HAP-1 (cell line): ENCODE results near the gene LUC7L.
A peak's percentile ranks its signal among the peaks of the same experiment; 100 is the strongest.

ENCODE experiments used
- DNase-seq, 2 experiments: peaks; one replicate each; pipeline ENCODE4 v3.0.0-alpha.2; 2016 to 2020; ENCODE audit warnings: low spot score in 2 of 2
- H3K27me3 ChIP-seq: fragments of 250-450 bp; sonication (Bioruptor Pico); 2 replicates; pipeline ENCODE4 v1.5.1; 2020; ENCODE audit warnings: low read depth, mild to moderate bottlenecking, moderate library complexity
- H3K36me3 ChIP-seq: fragments of 250-450 bp; sonication (Bioruptor Pico); replicated peaks from 2 replicates; pipeline ENCODE4 v1.5.1; 2020; ENCODE audit warnings: mild to moderate bottlenecking
- H3K4me1 ChIP-seq: fragments of 250-450 bp; sonication (Bioruptor Pico); 2 replicates; pipeline ENCODE4 v1.5.1; 2020; ENCODE audit warnings: mild to moderate bottlenecking
- H3K4me3 ChIP-seq: fragments of 250-450 bp; sonication (Bioruptor Pico); 2 replicates; pipeline ENCODE4 v1.5.1; 2020; ENCODE audit warnings: mild to moderate bottlenecking, moderate library complexity
- H3K9me3 ChIP-seq: fragments of 250-450 bp; sonication (Bioruptor Pico); 2 replicates; pipeline ENCODE4 v1.5.1; 2020; ENCODE audit warnings: mild to moderate bottlenecking, moderate library complexity
- in situ Hi-C: fragments of 300-500 bp; cut with MboI; formaldehyde crosslinking; loops from 3 replicates; pipeline ENCODE4 v1.14.3; 2020; ENCODE audit warnings: low sequenced_read_pairs, inconsistent platforms, mixed read lengths

LUC7L gene

GRCh38 chr16:188674-189073 is 40.6 kb downstream of the LUC7L start:
- in situ Hi-C loops: no loop called here
- Histone ChIP-seq H3K4me3 (no peak overlapping the region), H3K9me3 (no peaks in the 10 kb centered on the region), H3K36me3 (peaks cover 65% of the 10 kb centered on the region), H3K4me1 (no peaks in the 10 kb centered on the region), H3K27me3 (no peaks in the 10 kb centered on the region)
- DNase-seq: no peak

- Histone ChIP-seq H3K9me3 (no peaks in the 10 kb centered on the region), H3K4me3 (no peak overlapping the region), H3K27me3 (no peaks in the 10 kb centered on the region), H3K36me3 (peaks cover 55% of the 10 kb centered on the region), H3K4me1 (no peaks in the 10 kb centered on the region)
- in situ Hi-C loops: no loop called here
- no peak for DNase-seq
Measured at GRCh38 chr16:187330-187729, 41.9 kb downstream of the LUC7L start.

- Histone ChIP-seq H3K4me3 (no peak overlapping the region), H3K4me1 (peaks cover 4% of the 10 kb centered on the region), H3K27me3 (no peaks in the 10 kb centered on the region), H3K9me3 (no peaks in the 10 kb centered on the region), H3K36me3 (peaks cover 39% of the 10 kb centered on the region)
- no peak for DNase-seq
- in situ Hi-C loops: no loop called here
Measured at GRCh38 chr16:185691-186090, 43.6 kb downstream of the LUC7L start.

GRCh38 chr16:185213-185612 is 44.0 kb downstream of the LUC7L start:
- in situ Hi-C loops: no loop called here
- DNase-seq: no peak
- Histone ChIP-seq H3K27me3 (no peaks in the 10 kb centered on the region), H3K4me3 (no peak overlapping the region), H3K36me3 (peaks cover 34% of the 10 kb centered on the region), H3K9me3 (no peaks in the 10 kb centered on the region), H3K4me1 (peaks cover 4% of the 10 kb centered on the region)

GRCh38 chr16:183005-183404 is 46.2 kb downstream of the LUC7L start:
- H3K27me3 ChIP-seq: no peaks in the 10 kb centered on the region
- no peaks in the 10 kb centered on the region for H3K9me3 ChIP-seq
- peaks cover 16% of the 10 kb centered on the region for H3K36me3 ChIP-seq
- peaks cover 4% of the 10 kb centered on the region for H3K4me1 ChIP-seq
- in situ Hi-C loops: loop anchor here (5.0 kb wide), 1 partner anchor 76 kb away; no protein-coding TSS in a partner anchor
- no peak for DNase-seq
- no peak overlapping the region for H3K4me3 ChIP-seq

- H3K4me3 ChIP-seq: peak overlapping the region; percentile 50
- peaks cover 4% of the 10 kb centered on the region for H3K4me1 ChIP-seq
- peak in 1 of 2 experiments; percentile 92 for DNase-seq
- no peaks in the 10 kb centered on the region for H3K27me3 ChIP-seq
- in situ Hi-C loops: loop anchor here (5.0 kb wide), 1 partner anchor 74 kb away; no protein-coding TSS in a partner anchor
- no peaks in the 10 kb centered on the region for H3K9me3 ChIP-seq
- 0 out of 2 replicates have a peak, but pooled peaks cover 8% of the 10 kb centered on the region for H3K36me3 ChIP-seq
Measured at GRCh38 chr16:181565-182021, 47.7 kb downstream of the LUC7L start.

- H3K9me3 ChIP-seq: no peaks in the 10 kb centered on the region
- no peaks in the 10 kb centered on the region for H3K27me3 ChIP-seq
- peak overlapping the region; percentile 50 for H3K4me3 ChIP-seq
- DNase-seq: peak; percentile 72 to 82
- peaks cover 4% of the 10 kb centered on the region for H3K4me1 ChIP-seq
- H3K36me3 ChIP-seq: 0 out of 2 replicates have a peak, but pooled peaks cover 8% of the 10 kb centered on the region
- in situ Hi-C loops: loop anchor here (5.0 kb wide), 1 partner anchor 74 kb away; no protein-coding TSS in a partner anchor
Measured at GRCh38 chr16:180681-181564, 48.3 kb downstream of the LUC7L start.

GRCh38 chr16:180101-180675 is 49.1 kb downstream of the LUC7L start, which contains the start of gene HBQ1:
Gene HBQ1 (plus strand): TSS chr16:180459. CDS start chr16:180487, 28 bp downstream.
- peak; percentile 52 to 82 for DNase-seq
- in situ Hi-C loops: loop anchor here (5.0 kb wide), 1 partner anchor 73 kb away; no protein-coding TSS in a partner anchor

GRCh38 chr16:179211-180092 is 49.8 kb downstream of the LUC7L start:
- Histone ChIP-seq H3K4me3 (peak overlapping the region; percentile 50), H3K9me3 (no peaks in the 10 kb centered on the region), H3K27me3 (peaks cover 7% of the 10 kb centered on the region), H3K4me1 (peaks cover 4% of the 10 kb centered on the region), H3K36me3 (0 out of 2 replicates have a peak, but pooled peaks cover 2% of the 10 kb centered on the region)
- no peak for DNase-seq
- in situ Hi-C loops: loop anchor here (5.0 kb wide), 1 partner anchor 72 kb away; no protein-coding TSS in a partner anchor

More at GRCh38 chr16:180101-180675, 49.1 kb downstream of the LUC7L start, which contains the start of gene HBQ1:
- peaks cover 5% of the 10 kb centered on the region for H3K27me3 ChIP-seq
- H3K36me3 ChIP-seq: 0 out of 2 replicates have a peak, but pooled peaks cover 4% of the 10 kb centered on the region
- peak within 1 kb of the TSS; percentile 50 for H3K4me3 ChIP-seq
- H3K4me1 ChIP-seq: peaks cover 4% of the 10 kb centered on the region
- H3K9me3 ChIP-seq: no peaks in the 10 kb centered on the region

GRCh38 chr16:178668-179015 is 50.6 kb downstream of the LUC7L start:
- Histone ChIP-seq H3K27me3 (peaks cover 7% of the 10 kb centered on the region), H3K4me1 (peaks cover 4% of the 10 kb centered on the region)

GRCh38 chr16:177981-178667 is 51.1 kb downstream of the LUC7L start:
- Histone ChIP-seq H3K36me3 (no peaks in the 10 kb centered on the region), H3K4me1 (peaks cover 4% of the 10 kb centered on the region), H3K4me3 (no peak overlapping the region), H3K9me3 (no peaks in the 10 kb centered on the region), H3K27me3 (peaks cover 9% of the 10 kb centered on the region)
- no peak for DNase-seq
- in situ Hi-C loops: no loop called here

More at GRCh38 chr16:178668-179015, 50.6 kb downstream of the LUC7L start:
- H3K36me3 ChIP-seq: no peaks in the 10 kb centered on the region
- H3K4me3 ChIP-seq: no peak overlapping the region
- H3K9me3 ChIP-seq: no peaks in the 10 kb centered on the region
- in situ Hi-C loops: no loop called here
- no peak for DNase-seq

GRCh38 chr16:177394-177822 is 51.8 kb downstream of the LUC7L start:
- H3K36me3 ChIP-seq: no peaks in the 10 kb centered on the region
- peak in 1 of 2 experiments; percentile 100 for DNase-seq
- H3K9me3 ChIP-seq: no peaks in the 10 kb centered on the region
- in situ Hi-C loops: no loop called here
- H3K27me3 ChIP-seq: peaks cover 9% of the 10 kb centered on the region
- no peak overlapping the region for H3K4me3 ChIP-seq
- H3K4me1 ChIP-seq: peaks cover 4% of the 10 kb centered on the region
